Cardiac muscle cell (in vitro differentiated cells and primary cell): ENCODE results near the gene ARGFX. TPM values are rescaled to one million over a fixed set of nuclear protein-coding genes. Genes with fewer than 3 reads are reported as not detected.

Source experiments
- DNase-seq, 2 donors: peaks; one replicate each; pipeline versions ENCODE4 v3.0.0 to v3.0.0-alpha.2; 2010 to 2017; ENCODE audit warnings: low read depth in 1 of 2, low spot score in 1 of 2
- H3K27ac ChIP-seq: fragments of 200-600 bp; sonication (generic); 2 replicates; pipeline ENCODE4 v1.5.1; 2016
- H3K27me3 ChIP-seq: fragments of 200-600 bp; sonication (generic); 2 replicates; pipeline ENCODE4 v1.6.0; 2016; ENCODE audit warnings: control low read depth
- H3K36me3 ChIP-seq: fragments of 200-600 bp; sonication (generic); 2 replicates; pipeline ENCODE4 v1.5.1; 2016; ENCODE audit warnings: control low read depth
- H3K4me1 ChIP-seq: fragments of 200-600 bp; sonication (generic); 2 replicates; pipeline ENCODE4 v1.8.1; 2017; ENCODE audit warnings: low read depth, mild to moderate bottlenecking, mixed run types
- H3K4me3 ChIP-seq: fragments of 200-600 bp; sonication (generic); 2 replicates; pipeline ENCODE4 v1.5.1; 2016; ENCODE audit warnings: mild to moderate bottlenecking
- H3K9me3 ChIP-seq: fragments of 200-600 bp; sonication (generic); 2 replicates; pipeline ENCODE4 v1.5.1; 2017; ENCODE audit warnings: low read depth, mild to moderate bottlenecking, control low read depth
- polyA plus RNA-seq: library from polyadenylated mRNA; unstranded; fragments of >200 nt; fragmentation: Nextera tagmentation; extraction: Ambion mirVana; gene quantifications from 2 replicates; pipeline ENCODE4 v1.2.1, GENCODE V29; 2016
- total RNA-seq: library from RNA; depleted of rRNA; stranded (reverse); fragments of >200 nt; gene quantifications from 2 replicates; pipeline ENCODE4 v1.2.3, GENCODE V29; 2016
- TF ChIP-seq, protein P1 (sequence below): IDR thresholded peaks from 2 replicates; pipeline ENCODE4 v1.5.1; 2012; ENCODE audit warnings: low read depth, mild to moderate bottlenecking, low read length

The ARGFX gene
- total and polyA plus RNA-seq, 2 experiments from 2014 or later, result not detected

DNA sequence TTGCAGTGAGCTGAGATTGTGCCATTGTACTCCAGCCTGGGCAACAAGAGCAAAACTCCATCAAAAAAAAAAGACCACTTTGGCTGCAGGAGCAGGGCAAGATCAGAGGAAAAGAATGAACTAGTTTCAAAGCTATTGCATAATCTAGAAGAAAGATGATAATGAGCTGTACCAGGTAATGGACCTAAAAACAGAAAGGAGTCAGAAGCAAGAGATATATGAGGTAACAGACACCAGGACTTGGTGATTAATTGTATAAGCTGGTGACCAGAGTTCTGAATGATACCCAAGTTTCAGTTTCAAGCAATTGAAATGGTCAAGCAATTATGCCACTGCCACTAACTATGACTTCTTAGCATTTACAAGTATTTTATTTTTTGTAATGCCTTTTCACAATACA lies 24.8 kb upstream of the ARGFX start:
- H3K4me3 ChIP-seq, result no peak overlapping the region
- no peaks in the 10 kb centered on the region for H3K27me3 ChIP-seq
- no peaks in the 10 kb centered on the region for H3K9me3 ChIP-seq
- no peaks in the 10 kb centered on the region for H3K36me3 ChIP-seq
- TF ChIP-seq, protein P1, sequence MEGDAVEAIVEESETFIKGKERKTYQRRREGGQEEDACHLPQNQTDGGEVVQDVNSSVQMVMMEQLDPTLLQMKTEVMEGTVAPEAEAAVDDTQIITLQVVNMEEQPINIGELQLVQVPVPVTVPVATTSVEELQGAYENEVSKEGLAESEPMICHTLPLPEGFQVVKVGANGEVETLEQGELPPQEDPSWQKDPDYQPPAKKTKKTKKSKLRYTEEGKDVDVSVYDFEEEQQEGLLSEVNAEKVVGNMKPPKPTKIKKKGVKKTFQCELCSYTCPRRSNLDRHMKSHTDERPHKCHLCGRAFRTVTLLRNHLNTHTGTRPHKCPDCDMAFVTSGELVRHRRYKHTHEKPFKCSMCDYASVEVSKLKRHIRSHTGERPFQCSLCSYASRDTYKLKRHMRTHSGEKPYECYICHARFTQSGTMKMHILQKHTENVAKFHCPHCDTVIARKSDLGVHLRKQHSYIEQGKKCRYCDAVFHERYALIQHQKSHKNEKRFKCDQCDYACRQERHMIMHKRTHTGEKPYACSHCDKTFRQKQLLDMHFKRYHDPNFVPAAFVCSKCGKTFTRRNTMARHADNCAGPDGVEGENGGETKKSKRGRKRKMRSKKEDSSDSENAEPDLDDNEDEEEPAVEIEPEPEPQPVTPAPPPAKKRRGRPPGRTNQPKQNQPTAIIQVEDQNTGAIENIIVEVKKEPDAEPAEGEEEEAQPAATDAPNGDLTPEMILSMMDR, result no peak
- no peak overlapping the region for H3K27ac ChIP-seq
- H3K4me1 ChIP-seq, result no peaks in the 10 kb centered on the region
- DNase-seq, result no peak

DNA sequence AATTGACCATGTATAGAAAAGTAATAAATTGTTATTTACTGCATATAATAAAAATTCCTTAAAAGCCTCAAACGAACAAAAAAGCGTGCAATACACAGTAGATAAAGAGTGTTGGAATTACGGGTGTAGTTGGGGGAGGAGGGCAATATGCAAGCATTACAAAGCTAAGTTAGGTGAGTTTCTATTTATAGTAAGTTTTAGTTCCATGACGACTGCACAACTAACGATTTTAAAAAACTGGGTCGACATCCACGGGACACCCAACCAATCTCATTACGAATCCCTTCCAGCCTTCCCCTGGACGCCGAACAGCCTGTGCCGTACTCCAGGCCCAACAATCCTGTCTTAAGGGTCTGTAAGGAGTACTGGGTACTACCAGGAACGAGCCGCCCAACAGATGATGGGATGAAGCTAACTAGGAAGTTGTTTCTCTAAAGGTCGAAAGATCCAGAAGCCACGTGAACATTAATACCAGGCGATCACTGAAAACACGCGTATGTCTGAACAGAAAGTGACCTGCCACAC lies 22.6 kb upstream of the ARGFX start:
- Histone ChIP-seq H3K27ac (no peak overlapping the region), H3K4me3 (peak overlapping the region; percentile 53), H3K36me3 (no peaks in the 10 kb centered on the region), H3K27me3 (no peaks in the 10 kb centered on the region), H3K4me1 (no peaks in the 10 kb centered on the region), H3K9me3 (no peaks in the 10 kb centered on the region)
- DNase-seq, result peak; percentile 1 to 12
- TF ChIP-seq, protein P1, result no peak

DNA sequence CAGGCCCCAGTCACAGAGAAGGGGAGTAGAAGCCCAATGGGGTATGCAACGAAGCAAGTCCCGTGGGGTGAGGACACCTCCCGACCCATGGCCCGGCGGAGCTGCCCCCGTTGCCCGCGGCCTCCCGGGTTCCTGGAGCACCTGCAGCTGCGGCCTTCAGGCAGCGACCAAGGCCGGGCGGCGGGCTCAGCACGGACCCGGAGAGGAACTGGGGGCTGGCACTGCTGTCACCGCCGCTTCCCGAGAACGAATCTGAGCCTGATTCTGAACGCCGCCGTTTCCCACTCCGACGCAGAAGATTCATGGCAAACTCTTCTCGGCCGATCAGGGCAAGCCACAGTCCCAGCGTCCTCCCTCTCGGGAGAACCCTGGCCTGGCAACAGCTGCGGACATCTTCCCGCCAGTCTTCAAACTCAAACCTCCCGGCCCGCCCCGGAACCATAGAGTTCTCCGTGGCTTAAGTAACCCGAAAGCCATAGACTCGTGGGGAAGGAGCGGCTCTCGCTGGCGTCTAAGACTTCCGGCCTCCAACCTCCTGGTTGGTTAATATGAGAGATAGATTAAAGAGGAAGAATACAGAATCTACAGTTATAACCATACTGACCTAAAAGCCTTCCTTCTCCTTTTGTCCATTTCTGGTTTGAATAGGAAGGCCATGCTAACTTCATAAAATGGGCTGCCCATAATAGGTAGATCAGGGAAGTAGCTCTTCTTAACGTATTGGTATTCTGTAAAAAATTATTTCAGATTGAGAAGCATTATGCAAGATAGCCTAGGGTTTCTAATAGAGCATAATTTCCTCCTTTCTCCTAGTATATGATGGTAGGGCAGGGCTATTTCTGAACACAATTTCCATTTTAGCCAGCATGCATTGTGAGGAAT lies 21.9 kb upstream of the ARGFX start, which contains the start of gene POLQ:
POLQ (minus strand) TSS at position 415 of the 882 bp plus-strand sequence; CDS start at position 304, 111 bp downstream.
- H3K9me3 ChIP-seq, result no peaks in the 10 kb centered on the region
- H3K4me1 ChIP-seq, result no peaks in the 10 kb centered on the region
- no peaks in the 10 kb centered on the region for H3K27me3 ChIP-seq
- DNase-seq, result peak; percentile 93 to 97
- TF ChIP-seq, protein P1, result no peak
- H3K36me3 ChIP-seq, result no peaks in the 10 kb centered on the region
- H3K27ac ChIP-seq, result peak within 1 kb of the TSS; percentile 53
- peak within 1 kb of the TSS; percentile 53 for H3K4me3 ChIP-seq

DNA sequence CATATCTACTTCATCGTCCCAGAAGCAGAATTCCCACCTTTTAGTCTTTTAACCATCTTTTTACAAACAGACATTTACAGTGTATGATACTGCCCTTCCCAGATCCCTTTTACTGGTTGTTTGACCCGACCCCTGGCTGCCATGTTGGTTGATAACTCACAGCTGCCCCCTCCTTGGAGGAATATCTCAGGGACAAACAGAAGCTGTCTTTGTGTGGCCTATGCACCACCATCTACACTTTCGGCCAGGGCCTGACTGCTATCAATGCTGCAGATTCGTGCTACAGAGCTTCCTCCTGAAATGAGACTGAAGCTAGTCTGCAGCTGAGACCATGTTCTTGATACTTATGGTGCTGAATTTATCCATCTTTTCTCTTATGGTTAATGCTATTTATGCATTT lies 15.4 kb upstream of the ARGFX start:
- no peaks in the 10 kb centered on the region for H3K27me3 ChIP-seq
- peaks cover 7% of the 10 kb centered on the region for H3K4me1 ChIP-seq
- no peak overlapping the region for H3K27ac ChIP-seq
- TF ChIP-seq, protein P1, result no peak
- no peak overlapping the region for H3K4me3 ChIP-seq
- no peaks in the 10 kb centered on the region for H3K9me3 ChIP-seq
- peak in 1 of 2 donors; percentile 19 for DNase-seq
- no peaks in the 10 kb centered on the region for H3K36me3 ChIP-seq

DNA sequence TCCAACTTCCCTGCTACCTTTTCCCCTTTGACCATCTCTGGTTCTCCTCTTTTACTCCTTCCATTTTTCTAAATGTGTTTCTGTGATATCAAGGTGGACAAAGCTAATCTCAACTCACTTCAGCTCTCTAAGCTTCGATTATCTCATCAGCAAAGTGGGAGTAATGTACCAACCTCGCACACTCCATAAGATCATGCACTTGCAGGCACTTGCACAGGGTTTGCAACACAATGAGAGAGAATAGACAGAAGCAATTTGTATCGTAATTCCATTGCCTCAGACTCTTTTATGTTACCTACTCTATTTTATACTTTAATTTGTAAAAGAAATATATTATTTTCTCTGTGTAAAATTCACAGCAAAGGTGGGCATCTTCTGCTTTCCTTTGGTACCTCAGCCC lies 15.0 kb upstream of the ARGFX start:
- peaks cover 7% of the 10 kb centered on the region for H3K4me1 ChIP-seq
- no peaks in the 10 kb centered on the region for H3K36me3 ChIP-seq
- H3K4me3 ChIP-seq, result no peak overlapping the region
- TF ChIP-seq, protein P1, result no peak
- no peak for DNase-seq
- no peak overlapping the region for H3K27ac ChIP-seq
- no peaks in the 10 kb centered on the region for H3K9me3 ChIP-seq
- H3K27me3 ChIP-seq, result no peaks in the 10 kb centered on the region
